NCI-H2196 treated with DMSO at 0.1 percent for 48 hours (cell line): ENCODE data around the gene PARP4.
"Not testable (repeated sequence)": the region's sequence is repeated elsewhere in the genome, so short reads cannot be mapped to it uniquely, and the experiment has no call there.

Source experiments
- DNase-seq: peaks from one replicate; lab custom pipeline; 2025; ENCODE audit not compliant: unreplicated experiment; lab: John Stamatoyannopoulos, UW

The PARP4 gene

GRCh38 chr13:24506283-24506682 lies 6.3 kb downstream of the PARP4 start:
- DNase-seq, result not testable (repeated sequence)

GRCh38 chr13:24505756-24506155 lies 6.8 kb downstream of the PARP4 start:
- DNase-seq, result no peak

- DNase-seq, result no peak
Measured at GRCh38 chr13:24505256-24505655, 7.3 kb downstream of the PARP4 start.

- DNase-seq, result no peak
Measured at GRCh38 chr13:24503379-24503696, 9.2 kb downstream of the PARP4 start.

GRCh38 chr13:24502533-24503378 lies 9.8 kb downstream of the PARP4 start:
- no peak for DNase-seq

GRCh38 chr13:24500977-24501376 lies 11.6 kb downstream of the PARP4 start:
- DNase-seq, result no peak

- DNase-seq, result no peak
Measured at GRCh38 chr13:24497742-24498141, 14.8 kb downstream of the PARP4 start.

- not testable (repeated sequence) for DNase-seq
Measured at GRCh38 chr13:24496295-24496694, 16.3 kb downstream of the PARP4 start.

- DNase-seq, result no peak
Measured at GRCh38 chr13:24495151-24495729, 17.3 kb downstream of the PARP4 start.

- no peak for DNase-seq
Measured at GRCh38 chr13:24493356-24493755, 19.2 kb downstream of the PARP4 start.

DNA sequence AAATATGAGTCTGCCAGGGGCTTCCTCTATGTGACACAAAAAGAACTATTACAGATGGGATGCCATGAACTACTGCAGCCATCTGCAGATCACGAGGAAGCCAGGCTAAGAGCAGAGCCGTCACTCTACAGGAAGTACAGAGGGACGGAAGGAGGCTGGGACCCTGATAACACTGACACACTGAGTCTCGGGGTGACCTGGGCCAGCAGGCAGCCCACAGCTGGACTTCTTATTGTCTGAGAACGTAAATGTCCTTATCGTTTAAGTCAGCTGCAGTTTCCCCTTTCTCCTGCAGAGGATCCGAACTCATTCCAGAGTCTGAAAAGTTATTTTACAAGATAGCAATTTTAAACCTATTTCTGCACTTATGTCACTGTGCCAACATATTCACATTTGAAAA lies 20.7 kb downstream of the PARP4 start:
- DNase-seq, result no peak

DNA sequence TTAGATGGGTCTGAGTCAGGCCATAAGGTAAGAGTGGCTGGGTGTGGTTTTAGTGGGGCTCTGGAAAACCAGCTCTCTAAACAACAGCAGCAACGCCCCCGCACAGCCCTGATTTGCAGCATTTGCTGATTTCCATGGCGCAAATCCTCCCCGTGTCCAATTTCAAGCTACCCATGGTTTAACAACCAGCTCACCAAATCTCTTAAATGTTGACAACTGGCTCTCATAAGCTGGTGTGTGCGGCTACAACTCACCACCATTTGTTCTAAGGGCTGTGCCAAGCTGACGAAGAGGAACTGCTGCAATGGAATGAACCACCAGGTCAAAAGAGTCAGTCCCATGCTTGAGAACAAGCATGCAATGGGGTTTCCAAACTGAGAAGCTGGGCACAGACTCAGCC lies 22.9 kb downstream of the PARP4 start:
- no peak for DNase-seq

- DNase-seq, result not testable (repeated sequence)
Measured at GRCh38 chr13:24488092-24488491, 24.5 kb downstream of the PARP4 start.

GRCh38 chr13:24486017-24486657 lies 26.4 kb downstream of the PARP4 start:
- not testable (repeated sequence) for DNase-seq

DNA sequence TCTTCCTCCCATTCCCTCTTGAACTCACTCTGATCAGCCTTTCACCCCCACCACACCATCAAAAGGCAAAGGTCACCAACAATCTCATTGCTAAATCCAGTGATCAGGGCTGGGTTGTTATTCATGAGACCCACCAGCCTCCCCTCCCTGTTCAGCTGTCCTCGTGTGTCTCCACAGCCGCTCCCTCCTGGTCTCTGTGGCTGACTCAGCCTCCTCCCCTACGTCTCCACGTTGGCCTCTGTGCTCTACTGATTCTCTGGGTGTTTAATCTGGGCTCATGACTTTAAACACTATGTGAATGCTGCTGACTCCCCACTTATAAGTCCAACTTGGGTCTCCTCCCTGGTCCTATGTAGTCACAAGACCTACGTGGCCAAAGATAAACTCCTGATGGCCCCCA lies 38.9 kb downstream of the PARP4 start:
- no peak for DNase-seq

DNA sequence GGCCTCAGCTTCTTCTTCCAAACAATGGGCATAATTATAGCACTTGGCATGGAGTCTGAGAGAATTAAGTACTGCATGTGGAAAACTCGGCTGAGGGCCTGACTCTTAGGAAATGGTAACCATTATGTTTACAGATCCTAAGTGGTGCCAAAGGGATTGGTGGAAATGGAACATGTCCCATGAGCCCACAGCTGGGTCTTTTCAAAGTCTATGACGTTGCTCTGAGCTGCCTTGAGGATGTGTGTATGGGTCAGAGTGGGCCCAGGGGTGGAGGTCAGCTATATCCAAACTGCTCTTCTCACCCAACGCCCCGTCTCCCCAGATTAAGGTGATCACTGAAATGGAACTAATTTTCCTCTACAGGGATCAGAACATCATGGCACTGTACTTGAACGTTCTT lies 40.4 kb downstream of the PARP4 start:
- not testable (repeated sequence) for DNase-seq

DNA sequence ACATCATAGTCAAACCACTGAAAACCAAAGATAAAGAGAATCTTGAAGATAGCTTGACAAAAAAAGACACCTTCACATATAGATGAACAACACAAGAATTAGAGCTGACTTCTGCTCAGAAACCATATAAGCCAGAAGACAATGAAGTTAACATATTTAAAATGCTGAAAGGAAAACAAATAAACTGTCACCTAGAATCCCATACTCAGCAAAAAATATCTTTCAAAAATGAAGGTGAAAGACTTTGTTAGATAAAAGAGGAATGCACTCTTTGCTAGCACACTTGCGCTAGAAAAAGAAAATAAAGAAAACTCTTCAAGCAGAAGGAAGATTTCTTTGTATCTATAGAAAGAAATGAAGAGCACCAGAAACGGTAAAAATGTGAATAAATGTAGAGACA lies 49.5 kb downstream of the PARP4 start:
- no peak for DNase-seq

DNA sequence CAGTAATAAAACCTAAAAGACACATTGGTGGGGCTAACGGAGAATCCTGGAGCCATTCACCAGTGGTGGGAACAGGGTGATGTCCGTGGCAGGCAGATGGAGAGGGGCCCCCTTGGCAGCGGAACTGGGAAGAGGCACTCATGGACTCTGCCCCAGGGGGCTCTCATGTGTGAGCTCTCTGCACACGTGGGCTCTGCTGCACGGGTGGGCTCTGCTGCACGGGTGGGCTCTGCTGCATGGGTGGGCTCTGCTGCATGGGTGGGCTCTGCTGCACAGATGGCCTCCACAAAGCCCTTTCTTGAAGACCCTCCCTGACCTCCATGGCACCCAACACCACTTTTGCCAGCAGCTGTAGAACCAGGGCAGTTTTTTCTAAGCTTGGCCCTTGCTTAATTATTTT lies 52.3 kb downstream of the PARP4 start:
- DNase-seq, result no peak

DNA sequence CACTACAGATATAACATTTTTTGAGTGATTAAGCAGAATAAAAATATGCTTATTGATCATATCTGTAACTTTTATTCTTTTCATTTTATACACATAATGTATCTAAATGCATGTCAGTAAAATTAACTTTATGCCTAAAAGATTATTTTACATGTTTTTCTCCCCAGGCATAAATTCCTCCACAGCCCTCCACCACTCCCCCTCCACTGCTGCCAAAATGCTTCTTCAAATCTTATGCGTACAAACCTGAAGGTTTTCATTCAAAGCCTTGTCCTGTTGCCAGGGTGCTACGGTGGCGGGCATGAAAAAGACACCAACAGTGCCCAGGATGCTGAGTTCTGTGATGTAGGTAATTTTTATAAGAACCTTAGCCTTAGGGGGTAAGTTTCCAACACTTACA lies 52.9 kb downstream of the PARP4 start:
- DNase-seq, result no peak

GRCh38 chr13:24459234-24459633 lies 53.3 kb downstream of the PARP4 start:
- DNase-seq, result no peak

GRCh38 chr13:24458736-24459135 lies 53.8 kb downstream of the PARP4 start:
- no peak for DNase-seq

DNA sequence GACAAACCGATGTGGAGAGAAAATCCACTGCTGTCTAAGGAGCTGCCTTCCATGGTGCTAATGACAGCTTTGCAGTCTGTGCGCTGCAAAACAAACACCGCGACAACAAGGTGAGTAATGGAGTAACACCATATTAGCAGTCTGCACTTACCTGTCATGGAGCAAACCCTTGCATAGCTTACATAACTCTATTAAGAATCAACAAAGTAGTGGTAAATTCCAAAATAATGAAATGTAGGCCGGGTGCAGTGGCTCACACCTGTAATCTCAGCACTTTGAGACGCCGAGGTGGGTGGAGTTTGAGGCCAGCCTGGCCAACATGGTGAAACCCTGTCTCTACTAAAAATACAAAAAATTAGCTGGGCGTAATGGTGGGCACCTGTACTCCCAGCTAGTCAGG lies 56.2 kb downstream of the PARP4 start:
- DNase-seq, result no peak
